ENCODE results near the gene S1PR4. TPM values are rescaled to one million over a fixed set of nuclear protein-coding genes. Genes with fewer than 3 reads are reported as not detected.

Gene S1PR4
- total and polyA plus RNA-seq, 2 of the 13 experiments (the other 11 are each of a cell fraction or from before 2014, with no cell fraction given): 0.07 to 0.09 TPM

- ATAC-seq: no peak
- TF ChIP-seq HMGXB4 (CRISPR knock-in tag; IDR thresholded peaks at IDR 0.05; ENCODE audit: borderline replicate concordance in 1 of 2, low read depth in 1 of 2) (no peak), NR2F2 (IDR thresholded peaks at IDR 0.05; ENCODE audit: borderline replicate concordance, low read depth) (no peak), ATF7-NPFF (CRISPR knock-in tag; IDR thresholded peaks at IDR 0.05; ENCODE audit: low read depth) (no peak), RAD21 (CRISPR knock-in tag; IDR thresholded peaks at IDR 0.05) (no peak), HIC2 (CRISPR knock-in tag; IDR thresholded peaks at IDR 0.05; ENCODE audit: low read depth) (no peak), AFF4 (CRISPR knock-in tag; IDR thresholded peaks at IDR 0.05) (no peak), SRY (CRISPR knock-in tag; IDR thresholded peaks at IDR 0.05) (no peak), ZNF362 (CRISPR knock-in tag; IDR thresholded peaks at IDR 0.05; ENCODE audit: borderline replicate concordance) (no peak), ZNF143 (CRISPR knock-in tag; IDR thresholded peaks at IDR 0.05) (no peak)
- no peak for DNase-seq (ENCODE audit: low spot score)
- Histone ChIP-seq H3K36me3 (replicated peaks in 1 of 2; ENCODE audit: control insufficient read depth in 1 of 2, insufficient read depth in 2 of 2, low read length in 2 of 2) (no peaks in the 10 kb centered on the region), H2AFZ (ENCODE audit: low read length) (no peak overlapping the region), H3K27me3 (ENCODE audit: control insufficient read depth in 1 of 2, insufficient read depth in 2 of 2, low read length in 2 of 2) (peaks cover 4 to 12% of the 10 kb centered on the region in 2 experiments; a peak in 3 of 5 replicates), H3K4me1 (ENCODE audit: insufficient read depth, low read length) (peaks cover 11% of the 10 kb centered on the region), H3K79me2 (ENCODE audit: insufficient read depth, low read length) (no peaks in the 10 kb centered on the region), H3K4me3 (replicated peaks in 1 of 3; ENCODE audit: insufficient read depth in 1 of 3, low read depth in 2 of 3, low read length in 3 of 3) (no peak overlapping the region), H3K9ac (ENCODE audit: insufficient read depth, low read depth, low read length) (no peak overlapping the region), H3K9me3 (ENCODE audit: low read length) (no peaks in the 10 kb centered on the region), H4K20me1 (ENCODE audit: insufficient read depth, low read length) (no peaks in the 10 kb centered on the region), H3K4me2 (ENCODE audit: low read depth, low read length) (no peak overlapping the region), H3K27ac (ENCODE audit: extremely low read length, insufficient read depth, low read length) (no peak overlapping the region)
- BruUV-seq (replicated peaks): no TSS peak
- intact Hi-C loops (cut with micrococcal nuclease; ENCODE audit: unreplicated experiment): no loop called here
- in situ Hi-C loops (cut with HindIII; ENCODE audit: extremely low pct_ligation_motif_present, low pct_unique_long_range_greater_than_20kb): no loop called here
- CTCF ChIA-PET (ENCODE audit: low intra/inter-chr PET ratio, low total read pairs): no interaction called here
- POLR2A ChIA-PET: no interaction called here
- no peak for FAIRE-seq
- 33% methylated on average over 6 of the region's 14 CpGs for WGBS (ENCODE audit: low lambda C conversion rate)
Measured at GRCh38 chr19:3151563-3152418, 26.8 kb upstream of the S1PR4 start.

Measured in HepG2 (cell line).